ENCODE data around the gene APBB1IP. TPM values are rescaled to one million over a fixed set of nuclear protein-coding genes. Genes with fewer than 3 reads are reported as not detected.

The APBB1IP gene
- total RNA-seq, 1 experiment from 2014 or later, result not detected

- no peaks in the 10 kb centered on the region for H3K79me2 ChIP-seq (ENCODE audit: insufficient read depth, low read length)
- no peak overlapping the region for H4K91ac ChIP-seq (ENCODE audit: insufficient read length, low read depth, low read length)
- H3K4me2 ChIP-seq (ENCODE audit: insufficient read depth, insufficient read length, low read length), result no peak overlapping the region
- no peaks in the 10 kb centered on the region; the same call in 1 of the 2 replicates for H3K27me3 ChIP-seq (ENCODE audit: insufficient read depth, low read length)
- H3K56ac ChIP-seq (ENCODE audit: insufficient read length, low read depth, low read length), result no peak overlapping the region
- H3K23ac ChIP-seq (ENCODE audit: insufficient read length, low read depth, low read length), result no peak overlapping the region
- Mint-ChIP-seq H3K4me3 (no peak overlapping the region), H3K27me3 (ENCODE audit: low read depth) (no peaks in the 10 kb centered on the region), H3K9me3 (no peaks in the 10 kb centered on the region), H3K27ac (no peak overlapping the region), H3K4me1 (peaks cover 5% of the 10 kb centered on the region in 2 experiments; a peak in 3 of 4 replicates), H3K36me3 (ENCODE audit: insufficient read depth in 1 of 3, low read depth in 3 of 3) (no peaks in the 10 kb centered on the region; a peak in 1 of 7 replicates)
- no peak for TF ChIP-seq CTCF (conservative IDR thresholded peaks at IDR 0.05)
- H2BK15ac ChIP-seq (ENCODE audit: low read depth, low read length), result no peak overlapping the region
- H3K4ac ChIP-seq (ENCODE audit: low read depth, low read length), result no peak overlapping the region
- H3K18ac ChIP-seq (ENCODE audit: insufficient read length, low read depth, low read length), result no peak overlapping the region
- no peaks in the 10 kb centered on the region for H3K9me3 ChIP-seq (ENCODE audit: control insufficient read depth, low read depth, low read length)
- H3T11ph ChIP-seq (ENCODE audit: low read length), result no peak overlapping the region
- no peak overlapping the region for H3K27ac ChIP-seq (ENCODE audit: insufficient read length, low read depth, low read length)
- H3K23me2 ChIP-seq (ENCODE audit: insufficient read length, low read depth, low read length, poor library complexity, severe bottlenecking), result no peaks in the 10 kb centered on the region
- no peak overlapping the region for H2AK5ac ChIP-seq (ENCODE audit: insufficient read length, low read length)
- H2BK20ac ChIP-seq (ENCODE audit: low read depth, low read length, poor library complexity, severe bottlenecking), result no peak overlapping the region
- no peak overlapping the region for H4K8ac ChIP-seq (replicated peaks; ENCODE audit: insufficient read length, low read depth, low read length)
- no peak overlapping the region for H2BK120ac ChIP-seq (ENCODE audit: low read depth, low read length, poor library complexity, severe bottlenecking)
- no peaks in the 10 kb centered on the region for H3K79me1 ChIP-seq (ENCODE audit: insufficient read depth, low read depth, low read length, poor library complexity, severe bottlenecking)
- DNase-seq, result no peak
- H4K5ac ChIP-seq (ENCODE audit: insufficient read length, low read depth, low read length), result no peak overlapping the region
- no peak overlapping the region for H3K14ac ChIP-seq (ENCODE audit: insufficient read depth, low read length)
- no peaks in the 10 kb centered on the region for H4K20me1 ChIP-seq (ENCODE audit: control insufficient read depth, insufficient read depth, insufficient read length)
- WGBS (ENCODE audit: extremely low coverage, insufficient read length, low lambda C conversion rate), result no CpG with 5 or more reads among the region's 6 CpGs
- no peaks in the 10 kb centered on the region for H3K4me1 ChIP-seq (ENCODE audit: insufficient read depth, low read length)
- H2BK5ac ChIP-seq (ENCODE audit: insufficient read length, low read length), result no peak overlapping the region
- no peak overlapping the region for H3K9ac ChIP-seq (ENCODE audit: extremely low read depth, insufficient read length, low read length)
- no peak overlapping the region for H2BK12ac ChIP-seq (ENCODE audit: insufficient read length, low read depth, low read length)
- no peak overlapping the region for H2AFZ ChIP-seq (ENCODE audit: low read length)
Measured at GRCh38 chr10:26475386-26475785, 37.2 kb downstream of the APBB1IP start.

Data from H9 (cell line).